Measurements from ENCODE around the gene ABI1.
A peak's percentile ranks its signal among the peaks of the same experiment; 100 is the strongest.
"Not testable (repeated sequence)": the region's sequence is repeated elsewhere in the genome, so short reads cannot be mapped to it uniquely, and the experiment has no call there.

The ABI1 gene

DNA sequence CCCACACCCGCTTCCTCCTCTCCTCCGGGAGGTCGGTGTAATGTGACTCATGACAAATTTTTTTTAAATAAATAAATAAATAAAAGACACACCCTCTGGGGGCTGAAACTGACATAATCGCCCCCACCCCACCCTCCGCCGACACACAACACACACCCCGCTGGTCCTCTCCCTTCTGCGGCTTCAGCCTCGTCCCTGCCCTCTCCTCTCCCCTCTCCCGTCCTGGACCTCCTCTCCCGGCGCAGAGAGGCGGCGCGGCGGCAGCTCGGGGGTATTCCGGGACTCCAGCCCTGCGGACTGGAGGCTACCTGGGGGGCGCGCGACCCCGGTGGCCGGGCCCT, 686 bp downstream of the ABI1 start:
- TF ChIP-seq, protein P1, sequence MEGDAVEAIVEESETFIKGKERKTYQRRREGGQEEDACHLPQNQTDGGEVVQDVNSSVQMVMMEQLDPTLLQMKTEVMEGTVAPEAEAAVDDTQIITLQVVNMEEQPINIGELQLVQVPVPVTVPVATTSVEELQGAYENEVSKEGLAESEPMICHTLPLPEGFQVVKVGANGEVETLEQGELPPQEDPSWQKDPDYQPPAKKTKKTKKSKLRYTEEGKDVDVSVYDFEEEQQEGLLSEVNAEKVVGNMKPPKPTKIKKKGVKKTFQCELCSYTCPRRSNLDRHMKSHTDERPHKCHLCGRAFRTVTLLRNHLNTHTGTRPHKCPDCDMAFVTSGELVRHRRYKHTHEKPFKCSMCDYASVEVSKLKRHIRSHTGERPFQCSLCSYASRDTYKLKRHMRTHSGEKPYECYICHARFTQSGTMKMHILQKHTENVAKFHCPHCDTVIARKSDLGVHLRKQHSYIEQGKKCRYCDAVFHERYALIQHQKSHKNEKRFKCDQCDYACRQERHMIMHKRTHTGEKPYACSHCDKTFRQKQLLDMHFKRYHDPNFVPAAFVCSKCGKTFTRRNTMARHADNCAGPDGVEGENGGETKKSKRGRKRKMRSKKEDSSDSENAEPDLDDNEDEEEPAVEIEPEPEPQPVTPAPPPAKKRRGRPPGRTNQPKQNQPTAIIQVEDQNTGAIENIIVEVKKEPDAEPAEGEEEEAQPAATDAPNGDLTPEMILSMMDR (IDR thresholded peaks at IDR 0.05; ENCODE audit: low read depth, low read length): no peak
- DNase-seq (ENCODE audit: low read depth, low spot score): peak; percentile 84
- in situ Hi-C loops (cut with HindIII; ENCODE audit: low sequenced_read_pairs): no loop called here
- peak overlapping the region; percentile 85 for H3K4me3 ChIP-seq (ENCODE audit: low read depth, low read length)

DNA sequence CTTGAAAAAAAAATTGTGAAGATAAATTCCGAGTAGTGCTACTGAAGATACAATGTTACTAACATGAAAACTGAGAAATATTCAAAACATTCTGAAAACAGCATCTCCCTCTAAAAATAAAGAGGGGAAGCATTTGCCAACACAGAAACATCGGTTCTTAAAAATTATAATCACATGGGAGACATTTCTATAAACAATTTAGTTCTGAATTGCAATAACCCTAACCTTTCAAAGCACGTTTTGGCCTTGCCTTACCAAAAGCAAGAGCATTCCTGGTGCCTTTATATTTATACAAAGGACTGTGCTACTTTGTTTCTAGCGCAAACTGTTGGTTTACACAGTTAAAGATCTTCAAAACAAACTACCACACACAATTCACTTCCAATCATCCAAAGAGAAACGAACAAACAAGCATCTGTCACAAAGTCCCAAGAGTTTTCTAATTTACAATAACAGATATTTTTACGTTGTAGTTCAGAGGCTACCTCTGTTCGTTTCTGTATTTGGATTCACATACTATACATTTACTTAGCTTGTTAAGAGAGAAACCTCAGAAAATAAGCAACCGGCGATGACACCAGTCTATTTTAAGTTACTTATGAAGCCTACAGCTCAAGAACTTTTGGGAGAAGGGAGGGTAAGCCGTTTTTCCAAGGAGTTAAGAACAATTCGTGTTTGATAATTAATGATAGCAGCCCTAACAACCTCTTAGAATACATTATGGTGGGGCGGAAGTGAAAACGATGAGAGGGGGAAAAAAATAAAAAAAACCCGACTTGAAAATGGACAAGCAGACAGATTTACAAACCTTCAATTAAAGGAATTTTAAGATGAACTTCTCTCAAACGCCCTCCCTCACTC, 1.3 kb downstream of the ABI1 start:
- TF ChIP-seq, protein P1 (IDR thresholded peaks at IDR 0.05; ENCODE audit: low read depth, low read length): no peak
- in situ Hi-C loops (cut with HindIII; ENCODE audit: low sequenced_read_pairs): no loop called here
- DNase-seq (ENCODE audit: low read depth, low spot score): peak; percentile 22
- peak overlapping the region; percentile 85 for H3K4me3 ChIP-seq (ENCODE audit: low read depth, low read length)

DNA sequence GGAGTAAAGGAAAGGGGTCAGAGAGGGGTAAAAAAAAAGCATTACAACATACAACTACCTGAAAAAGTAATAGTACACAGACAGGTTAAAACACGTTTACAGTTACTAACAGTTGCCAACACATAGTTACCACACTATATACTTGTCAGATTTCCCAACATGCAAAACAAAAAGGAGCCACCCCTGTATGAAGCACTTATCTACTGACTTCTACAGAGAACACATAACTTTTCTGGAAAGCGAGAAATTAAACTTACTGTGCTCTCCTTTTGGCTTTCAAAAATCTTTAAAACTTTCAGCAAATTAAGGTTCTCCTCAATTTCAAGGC, 2.1 kb downstream of the ABI1 start:
- H3K4me3 ChIP-seq (ENCODE audit: low read depth, low read length): peak overlapping the region; percentile 85
- DNase-seq (ENCODE audit: low read depth, low spot score): no peak
- TF ChIP-seq, protein P1 (IDR thresholded peaks at IDR 0.05; ENCODE audit: low read depth, low read length): no peak
- in situ Hi-C loops (cut with HindIII; ENCODE audit: low sequenced_read_pairs): no loop called here

DNA sequence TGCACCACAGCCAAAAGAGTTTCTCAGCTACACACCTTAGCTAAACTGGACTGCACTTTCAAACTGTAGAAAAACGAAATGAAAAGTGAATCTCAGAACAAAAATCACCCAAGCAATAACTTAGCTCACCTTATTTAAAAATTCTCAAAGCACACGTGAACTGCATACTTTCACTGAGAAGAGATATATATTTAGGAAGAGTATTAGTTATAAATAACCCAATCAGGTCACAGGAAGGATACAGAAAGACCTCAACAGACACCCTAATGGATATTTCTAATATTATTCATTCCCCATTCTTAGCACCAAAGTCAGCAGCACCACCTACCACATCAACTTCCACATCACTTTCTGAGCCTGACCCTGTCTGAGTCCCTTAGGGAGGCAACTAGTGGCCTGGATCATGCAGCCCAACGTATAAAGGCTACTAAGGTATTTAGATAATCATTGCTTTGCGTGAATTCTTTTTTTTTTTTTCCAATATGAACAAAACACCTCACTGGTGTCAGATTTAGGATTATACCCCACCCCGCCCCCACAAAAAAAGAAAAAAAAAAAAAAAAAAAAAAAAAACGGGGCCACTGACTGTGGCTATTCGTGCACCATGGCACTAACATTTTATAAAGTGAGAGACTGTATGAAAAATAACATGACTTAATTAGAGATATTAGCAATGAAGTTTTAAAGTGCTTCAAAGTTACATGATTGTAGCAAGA, 2.6 kb downstream of the ABI1 start:
- TF ChIP-seq, protein P1 (IDR thresholded peaks at IDR 0.05; ENCODE audit: low read depth, low read length): no peak
- in situ Hi-C loops (cut with HindIII; ENCODE audit: low sequenced_read_pairs): no loop called here

GRCh38 chr10:26857553-26857952, 3.2 kb downstream of the ABI1 start:
- DNase-seq (ENCODE audit: low read depth, low spot score); in situ Hi-C loops (cut with HindIII; ENCODE audit: low sequenced_read_pairs); H3K4me3 ChIP-seq (ENCODE audit: low read depth, low read length): not testable (repeated sequence)

More for the DNA sequence above, 2.6 kb downstream of the ABI1 start:
- no peak for DNase-seq (ENCODE audit: low read depth, low spot score)
- H3K4me3 ChIP-seq (ENCODE audit: low read depth, low read length): no peak overlapping the region

GRCh38 chr10:26855186-26855585, 5.6 kb downstream of the ABI1 start:
- no peak overlapping the region for H3K4me3 ChIP-seq (ENCODE audit: low read depth, low read length)
- TF ChIP-seq, protein P1 (IDR thresholded peaks at IDR 0.05; ENCODE audit: low read depth, low read length): no peak
- DNase-seq (ENCODE audit: low read depth, low spot score): no peak
- in situ Hi-C loops (cut with HindIII; ENCODE audit: low sequenced_read_pairs): no loop called here

DNA sequence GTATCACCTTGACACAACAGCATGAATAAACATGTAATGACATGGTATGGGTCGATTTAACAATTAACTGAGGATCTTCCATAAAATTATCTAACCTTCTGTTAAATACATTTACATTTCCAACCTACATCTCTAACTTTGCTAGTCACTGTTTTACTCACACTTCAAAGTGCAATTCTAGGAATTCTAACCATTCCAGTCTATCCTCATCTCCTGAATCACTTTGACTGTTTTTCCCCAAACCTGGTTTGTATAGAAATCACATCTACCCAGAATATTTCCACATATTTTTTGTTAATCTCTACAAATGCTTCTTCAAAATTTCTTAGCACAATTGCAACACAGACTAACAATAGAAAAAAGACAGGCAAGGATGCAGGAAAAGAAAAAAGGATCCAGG, 6.2 kb downstream of the ABI1 start:
- in situ Hi-C loops (cut with HindIII; ENCODE audit: low sequenced_read_pairs): no loop called here
- TF ChIP-seq, protein P1 (IDR thresholded peaks at IDR 0.05; ENCODE audit: low read depth, low read length): no peak
- no peak overlapping the region for H3K4me3 ChIP-seq (ENCODE audit: low read depth, low read length)
- DNase-seq (ENCODE audit: low read depth, low spot score): no peak

Data from astrocyte of the spinal cord (primary cell).